GM18907 (cell line): ENCODE data around the gene HSPBAP1.

Experiments
- ATAC-seq: cut with Tn5 transposase; IDR thresholded peaks from one replicate; pipeline ENCODE4 v1.9.1; 2021; ENCODE audit warnings: mild to moderate bottlenecking, moderate library complexity; ENCODE audit not compliant: unreplicated experiment

The HSPBAP1 gene, protein sequence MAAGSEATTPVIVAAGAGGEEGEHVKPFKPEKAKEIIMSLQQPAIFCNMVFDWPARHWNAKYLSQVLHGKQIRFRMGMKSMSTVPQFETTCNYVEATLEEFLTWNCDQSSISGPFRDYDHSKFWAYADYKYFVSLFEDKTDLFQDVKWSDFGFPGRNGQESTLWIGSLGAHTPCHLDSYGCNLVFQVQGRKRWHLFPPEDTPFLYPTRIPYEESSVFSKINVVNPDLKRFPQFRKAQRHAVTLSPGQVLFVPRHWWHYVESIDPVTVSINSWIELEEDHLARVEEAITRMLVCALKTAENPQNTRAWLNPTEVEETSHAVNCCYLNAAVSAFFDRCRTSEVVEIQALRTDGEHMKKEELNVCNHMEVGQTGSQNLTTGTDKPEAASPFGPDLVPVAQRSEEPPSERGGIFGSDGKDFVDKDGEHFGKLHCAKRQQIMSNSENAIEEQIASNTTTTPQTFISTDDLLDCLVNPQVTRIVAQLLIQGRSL

GRCh38 chr3:122793568-122794416 lies at the start of gene HSPBAP1:
Gene HSPBAP1 (minus strand): TSS chr3:122793831. CDS start chr3:122793680, 151 bp downstream.
- ATAC-seq, result peak; percentile 65

DNA sequence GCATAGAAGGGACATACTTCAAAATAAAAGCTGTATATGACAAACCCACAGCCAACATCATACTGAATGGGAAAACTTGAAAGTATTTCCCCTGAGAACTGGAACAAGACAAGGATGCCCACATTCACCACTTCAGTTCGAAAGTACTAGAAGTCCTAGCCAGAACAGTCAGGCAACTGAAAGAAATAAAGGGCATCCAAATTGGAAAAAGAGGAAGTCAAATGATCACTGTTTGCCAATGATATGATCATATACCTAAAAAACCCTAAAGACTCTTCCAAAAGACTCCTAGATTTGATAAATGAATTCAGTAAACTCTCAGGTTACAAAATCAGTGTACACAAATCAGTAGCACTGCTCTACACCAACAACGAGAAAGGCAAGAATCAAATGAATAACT lies 42.0 kb upstream of the HSPBAP1 start:
- ATAC-seq, result no peak

- no peak for ATAC-seq
These were observed 34.6 kb upstream of the HSPBAP1 start for GRCh38 chr3:122828281-122828680.

DNA sequence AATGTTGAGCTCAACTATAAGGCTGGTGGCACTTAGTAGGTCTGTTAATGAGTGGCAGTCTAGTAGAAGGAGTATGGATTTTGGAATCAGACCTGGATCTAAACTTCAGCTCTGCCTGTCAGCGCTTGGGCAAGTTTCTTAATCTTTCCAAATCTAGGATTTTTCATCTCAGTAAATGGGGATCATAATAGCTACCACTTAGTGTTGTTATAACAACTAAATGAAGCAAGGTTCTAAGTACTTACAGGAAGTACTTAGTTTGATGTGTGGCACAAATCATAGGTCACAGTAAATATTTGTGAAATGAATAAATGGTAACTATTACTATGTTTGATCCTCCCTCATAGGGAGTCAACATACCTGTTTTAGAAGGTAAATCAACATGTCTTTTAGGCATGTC lies 32.6 kb upstream of the HSPBAP1 start:
- no peak for ATAC-seq

DNA sequence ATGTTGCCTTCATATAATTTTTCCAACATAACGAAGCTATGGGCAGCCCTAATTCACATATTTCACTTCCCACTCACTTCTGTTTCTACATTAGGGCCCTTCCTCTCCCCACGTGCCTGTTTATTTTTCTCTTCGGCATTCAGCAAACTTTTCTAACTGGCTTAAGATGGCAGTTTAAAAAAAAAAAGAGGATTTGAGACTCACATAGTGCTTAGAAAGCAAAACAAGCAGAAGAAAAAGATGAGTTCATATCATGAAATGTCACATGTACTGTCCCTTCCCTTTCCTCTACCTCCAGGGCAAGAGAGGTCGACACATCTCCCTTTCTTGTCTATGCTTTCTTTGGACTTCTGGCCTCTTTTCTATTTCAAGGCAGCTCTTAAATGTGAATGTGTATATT lies 31.8 kb upstream of the HSPBAP1 start:
- no peak for ATAC-seq

DNA sequence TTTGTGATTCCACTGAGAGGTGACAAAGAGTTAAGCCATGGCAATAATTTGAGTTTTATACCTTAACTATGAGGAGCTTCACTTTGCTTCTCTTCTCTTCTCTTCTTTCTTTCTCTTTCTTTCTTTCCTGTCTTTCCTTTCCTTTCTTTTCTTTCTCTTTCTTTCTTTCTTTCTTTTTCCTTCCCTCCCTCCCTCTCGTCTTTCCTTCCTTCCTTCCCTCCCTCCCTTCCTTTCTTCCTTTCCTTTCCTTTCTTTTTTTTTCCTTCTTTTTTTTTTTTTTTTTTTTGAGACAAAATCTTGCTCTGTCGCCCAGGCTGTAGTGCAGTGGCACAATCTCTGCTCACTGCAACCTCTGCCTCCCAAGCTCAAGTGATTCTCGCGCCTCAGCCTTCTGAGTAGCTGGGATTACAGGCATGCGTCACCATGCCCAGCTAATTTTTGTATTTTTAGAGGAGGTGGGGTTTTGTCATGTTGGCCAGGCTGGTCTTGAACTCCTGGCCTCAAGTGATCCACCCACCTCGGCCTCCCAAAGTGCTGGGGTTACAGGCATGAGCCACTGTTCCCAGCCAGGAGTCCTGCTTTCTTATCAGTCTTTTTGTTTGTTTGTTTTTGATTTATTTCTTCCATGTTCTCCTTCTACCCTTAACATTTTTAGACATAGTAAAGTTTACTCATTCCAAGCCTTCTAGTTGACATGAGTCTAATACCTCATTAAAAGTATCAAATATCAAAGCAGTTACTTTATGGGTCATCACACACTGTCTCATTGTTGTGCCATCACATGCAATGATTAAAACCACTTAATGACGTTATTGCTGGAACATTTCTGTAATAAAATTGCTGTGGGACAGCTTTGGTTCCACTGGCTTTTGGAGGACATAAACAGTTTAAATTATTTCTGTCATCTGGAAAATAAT lies 31.1 kb upstream of the HSPBAP1 start:
- ATAC-seq, result no peak

DNA sequence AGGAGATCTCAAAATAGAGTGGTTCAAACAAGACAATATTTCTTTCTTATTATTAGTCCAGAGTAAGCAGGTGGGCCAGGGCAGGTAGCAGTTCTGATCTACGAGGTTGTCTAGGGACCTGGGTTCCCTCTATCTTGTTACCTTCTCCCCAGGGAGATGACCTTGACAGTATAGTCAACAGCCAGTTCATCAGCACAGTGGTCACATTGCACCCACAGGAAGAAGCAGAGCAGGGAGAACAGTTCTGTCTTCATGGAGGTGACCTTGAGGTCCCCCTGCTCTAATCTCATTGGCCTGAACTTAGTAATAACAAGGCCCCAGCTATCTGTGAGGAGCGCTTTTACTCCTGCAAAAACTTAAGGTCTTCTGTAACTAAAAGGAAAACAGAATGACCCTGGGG lies 23.0 kb upstream of the HSPBAP1 start:
- ATAC-seq, result no peak

DNA sequence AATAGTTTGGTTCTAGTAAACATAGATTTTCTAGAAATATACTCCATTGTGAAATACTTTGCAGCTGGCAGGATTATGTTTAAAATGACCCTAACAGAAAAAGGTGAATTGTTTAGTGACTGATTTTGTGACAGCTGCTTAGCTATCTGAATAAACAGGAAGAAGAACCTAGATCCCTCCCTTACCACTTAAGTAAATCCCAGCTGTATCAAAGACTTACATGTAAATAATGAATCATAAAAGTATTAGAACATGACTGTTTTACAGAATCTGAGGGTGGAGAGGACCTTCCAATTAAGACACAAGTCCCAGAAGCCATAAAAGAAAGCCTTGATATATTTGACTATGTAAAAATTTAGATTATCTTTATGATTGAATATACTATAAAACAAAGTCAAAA lies 17.1 kb upstream of the HSPBAP1 start:
- no peak for ATAC-seq

GRCh38 chr3:122803977-122804376 lies 10.3 kb upstream of the HSPBAP1 start:
- ATAC-seq, result no peak

- ATAC-seq, result no peak
These were observed 8.7 kb upstream of the HSPBAP1 start for GRCh38 chr3:122802323-122802722.

DNA sequence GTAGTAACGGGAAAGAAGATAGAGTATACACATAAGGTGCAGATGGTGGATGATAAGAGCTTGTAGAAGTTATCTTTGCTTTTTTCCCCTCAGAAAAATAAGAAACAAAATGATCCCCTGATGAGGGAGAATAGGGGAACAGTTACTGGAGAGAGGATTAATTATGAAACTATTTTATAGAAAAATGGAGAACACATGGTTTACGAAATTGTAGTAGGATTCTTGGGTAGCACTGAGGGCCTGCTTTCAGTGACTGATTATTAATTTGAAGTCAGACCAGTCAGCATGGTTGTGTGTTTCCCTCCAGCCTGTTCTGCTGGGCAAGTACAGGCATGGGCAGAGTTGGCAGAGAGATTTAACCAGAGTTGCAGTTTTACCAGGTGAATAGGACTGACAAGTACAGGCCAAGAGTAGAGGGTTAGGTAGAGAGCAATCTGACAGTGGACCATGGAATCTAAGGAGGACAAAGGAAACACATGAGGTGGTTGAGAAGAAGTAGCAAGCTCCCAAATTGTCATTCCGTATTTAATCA lies 7.1 kb upstream of the HSPBAP1 start:
- no peak for ATAC-seq

DNA sequence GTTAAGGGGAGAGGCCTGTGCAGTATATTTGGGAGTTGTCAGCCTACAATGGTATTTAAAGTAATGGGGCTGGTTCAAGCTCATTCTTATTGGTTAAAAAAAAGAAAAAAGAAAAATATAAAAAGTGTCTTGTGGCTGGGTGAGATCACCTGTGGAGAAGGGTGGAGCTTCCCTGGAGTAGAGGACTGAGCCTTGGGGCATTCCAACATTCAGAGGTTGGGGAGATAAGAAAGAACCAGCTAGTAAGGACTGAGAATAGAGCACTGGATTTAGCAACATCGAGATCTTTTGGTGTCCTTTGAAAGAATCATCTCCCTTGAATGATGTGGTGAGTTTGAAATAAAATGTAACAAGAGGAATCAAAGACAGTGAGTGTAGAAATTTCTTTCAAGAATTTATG lies 6.4 kb upstream of the HSPBAP1 start:
- no peak for ATAC-seq

- ATAC-seq, result no peak
These were observed 5.7 kb upstream of the HSPBAP1 start for GRCh38 chr3:122799322-122799721.

GRCh38 chr3:122797291-122797690 lies 3.7 kb upstream of the HSPBAP1 start:
- ATAC-seq, result no peak

GRCh38 chr3:122795674-122796195 lies 2.1 kb upstream of the HSPBAP1 start:
- no peak for ATAC-seq

DNA sequence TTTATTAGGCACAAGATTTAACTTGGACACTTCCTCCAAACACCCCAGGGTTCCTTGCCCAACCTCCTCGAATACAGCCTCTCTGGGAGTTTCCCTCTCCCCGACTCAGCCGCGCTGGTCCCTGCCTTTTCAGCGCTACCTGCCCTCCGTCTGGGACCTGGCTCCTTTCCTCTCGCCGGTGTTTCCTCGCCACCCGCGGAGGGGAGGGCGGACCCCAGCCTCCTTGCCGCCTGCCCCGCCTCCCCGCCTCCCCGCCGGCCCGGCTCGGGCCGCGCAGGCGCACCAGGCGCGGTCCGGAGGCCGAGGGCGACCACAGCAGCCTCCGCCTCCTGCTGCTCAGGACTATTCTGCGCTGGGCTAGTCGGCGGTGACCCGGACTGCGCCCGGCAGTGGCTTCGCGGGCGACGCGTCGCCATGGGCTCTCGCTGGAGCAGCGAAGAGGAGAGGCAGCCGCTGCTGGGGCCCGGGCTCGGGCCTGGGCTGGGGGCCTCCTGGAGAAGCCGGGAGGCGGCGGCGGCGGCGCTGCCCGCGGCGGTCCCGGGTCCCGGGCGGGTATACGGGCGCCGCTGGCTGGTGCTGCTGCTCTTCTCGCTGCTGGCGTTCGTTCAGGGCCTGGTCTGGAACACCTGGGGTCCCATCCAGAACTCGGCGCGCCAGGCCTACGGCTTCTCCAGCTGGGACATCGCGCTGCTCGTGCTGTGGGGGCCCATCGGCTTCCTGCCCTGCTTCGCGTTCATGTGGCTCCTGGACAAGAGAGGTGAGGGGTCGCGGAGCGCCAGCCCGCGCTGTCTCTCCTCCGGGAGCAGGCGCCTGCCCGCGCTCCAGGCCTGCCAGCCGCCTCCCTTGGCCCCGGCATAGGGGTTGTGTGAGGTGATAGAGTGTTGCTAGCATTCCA lies 1.4 kb upstream of the HSPBAP1 start, which contains the start of gene SLC49A4:
Gene SLC49A4 (plus strand): TSS at position 291 of the 895 bp plus-strand sequence. CDS start 124 bp downstream, at position 415.
- peak; percentile 79 for ATAC-seq

- no peak for ATAC-seq
These were observed 800 bp upstream of the HSPBAP1 start for GRCh38 chr3:122794483-122794778.

- no peak for ATAC-seq
These were observed 3.9 kb downstream of the HSPBAP1 start for GRCh38 chr3:122789585-122790273.

- ATAC-seq, result no peak
These were observed 5.8 kb downstream of the HSPBAP1 start for GRCh38 chr3:122787872-122788271.
